H9 (cell line): ENCODE results near the gene CADPS2. TPM values are rescaled to one million over a fixed set of nuclear protein-coding genes. Genes with fewer than 3 reads are reported as not detected.

ENCODE experiments used
- DNase-seq: peaks from one replicate; pipeline ENCODE4 v3.0.0-alpha.2; 2017
- H2AFZ ChIP-seq: one replicate; pipeline ENCODE4 v1.6.1; 2013; ENCODE audit warnings: mild to moderate bottlenecking, low read length, control low read depth, moderate library complexity
- H2AK5ac ChIP-seq: 2 replicates; pipeline ENCODE4 v1.6.1; 2013; ENCODE audit warnings: low read length, control low read depth, mixed read lengths; ENCODE audit not compliant: insufficient read length
- H2BK120ac ChIP-seq: one replicate; pipeline ENCODE4 v1.6.1; 2013; ENCODE audit warnings: low read depth, mild to moderate bottlenecking, low read length, control low read depth, inconsistent platforms; ENCODE audit not compliant: poor library complexity, severe bottlenecking
- H2BK12ac ChIP-seq: 2 replicates; pipeline ENCODE4 v1.6.1; 2013; ENCODE audit warnings: low read length, control low read depth, mixed read lengths, low read depth; ENCODE audit not compliant: insufficient read length
- H2BK15ac ChIP-seq: 2 replicates; pipeline ENCODE4 v1.6.1; 2013; ENCODE audit warnings: low read depth, low read length, control low read depth
- H2BK20ac ChIP-seq: one replicate; pipeline ENCODE4 v1.6.1; 2013; ENCODE audit warnings: low read depth, mild to moderate bottlenecking, low read length, control low read depth, inconsistent platforms; ENCODE audit not compliant: poor library complexity, severe bottlenecking
- H2BK5ac ChIP-seq: 2 replicates; pipeline ENCODE4 v1.6.1; 2013; ENCODE audit warnings: low read length, control low read depth, mixed read lengths; ENCODE audit not compliant: insufficient read length
- H3K14ac ChIP-seq: 2 replicates; pipeline ENCODE4 v1.6.1; 2013; ENCODE audit warnings: low read length, control low read depth; ENCODE audit not compliant: insufficient read depth
- H3K18ac ChIP-seq: 2 replicates; pipeline ENCODE4 v1.6.1; 2013; ENCODE audit warnings: low read depth, mild to moderate bottlenecking, mixed read lengths, low read length, control low read depth; ENCODE audit not compliant: insufficient read length
- H3K23ac ChIP-seq: 2 replicates; pipeline ENCODE4 v1.6.1; 2013; ENCODE audit warnings: low read length, control low read depth, mixed read lengths, low read depth; ENCODE audit not compliant: insufficient read length
- H3K23me2 ChIP-seq: 2 replicates; pipeline ENCODE4 v1.6.1; 2013; ENCODE audit warnings: low read depth, mild to moderate bottlenecking, mixed read lengths, low read length, control low read depth; ENCODE audit not compliant: insufficient read length, poor library complexity, severe bottlenecking
- H3K27ac ChIP-seq: 2 replicates; pipeline ENCODE4 v1.5.1; 2013; ENCODE audit warnings: low read length, control low read depth, mixed read lengths, low read depth; ENCODE audit not compliant: insufficient read length
- H3K27me3 ChIP-seq: 2 replicates; pipeline ENCODE4 v1.6.1; 2013; ENCODE audit warnings: low read length, control low read depth, inconsistent platforms; ENCODE audit not compliant: insufficient read depth
- H3K4ac ChIP-seq: 2 replicates; pipeline ENCODE4 v1.6.1; 2013; ENCODE audit warnings: low read depth, mild to moderate bottlenecking, control low read depth, inconsistent platforms, low read length, moderate library complexity
- H3K4me1 ChIP-seq: 2 replicates; pipeline ENCODE4 v1.6.1; 2013; ENCODE audit warnings: low read length, control low read depth, inconsistent platforms; ENCODE audit not compliant: insufficient read depth
- H3K4me2 ChIP-seq: 2 replicates; pipeline ENCODE4 v1.6.1; 2013; ENCODE audit warnings: low read length, control low read depth, mixed read lengths; ENCODE audit not compliant: insufficient read length, insufficient read depth
- H3K56ac ChIP-seq: 2 replicates; pipeline ENCODE4 v1.6.1; 2013; ENCODE audit warnings: low read depth, mild to moderate bottlenecking, mixed read lengths, low read length, control low read depth; ENCODE audit not compliant: insufficient read length
- H3K79me1 ChIP-seq: 2 replicates; pipeline ENCODE4 v1.6.1; 2013; ENCODE audit warnings: low read depth, mild to moderate bottlenecking, moderate library complexity, low read length, control low read depth, inconsistent platforms; ENCODE audit not compliant: insufficient read depth, poor library complexity, severe bottlenecking
- H3K79me2 ChIP-seq: 2 replicates; pipeline ENCODE4 v1.6.1; 2013; ENCODE audit warnings: low read length, control low read depth, inconsistent platforms; ENCODE audit not compliant: insufficient read depth
- H3K9ac ChIP-seq: 2 replicates; pipeline ENCODE4 v1.6.1; 2013; ENCODE audit warnings: low read length, control low read depth, mixed read lengths; ENCODE audit not compliant: insufficient read length; ENCODE audit errors: extremely low read depth
- H3K9me3 ChIP-seq: one replicate; pipeline ENCODE4 v1.6.1; 2013; ENCODE audit warnings: low read depth, low read length, inconsistent platforms; ENCODE audit not compliant: control insufficient read depth
- H3T11ph ChIP-seq: one replicate; pipeline ENCODE4 v1.6.1; 2013; ENCODE audit warnings: mild to moderate bottlenecking, low read length, control low read depth, inconsistent platforms
- H4K20me1 ChIP-seq: one replicate; pipeline ENCODE4 v1.6.1; 2013; ENCODE audit not compliant: control insufficient read depth, insufficient read length, insufficient read depth
- H4K5ac ChIP-seq: 2 replicates; pipeline ENCODE4 v1.6.1; 2013; ENCODE audit warnings: low read depth, mild to moderate bottlenecking, mixed read lengths, low read length, control low read depth; ENCODE audit not compliant: insufficient read length
- H4K8ac ChIP-seq: replicated peaks from 2 replicates; pipeline ENCODE4 v1.6.1; 2013; ENCODE audit warnings: low read length, control low read depth, mixed read lengths, low read depth; ENCODE audit not compliant: insufficient read length
- H4K91ac ChIP-seq: 2 replicates; pipeline ENCODE4 v1.6.1; 2013; ENCODE audit warnings: low read depth, mild to moderate bottlenecking, moderate library complexity, mixed read lengths, low read length, control low read depth; ENCODE audit not compliant: insufficient read length
- H3K27ac Mint-ChIP-seq, 3 experiments: 2 replicates in 2 of 3; 3 replicates in 1 of 3; pipeline ENCODE4 v1.8.0; 2020 to 2021; ENCODE audit warnings: mixed read lengths in 3 of 3, mild to moderate bottlenecking in 1 of 3, moderate library complexity in 1 of 3
- H3K27me3 Mint-ChIP-seq: 2 replicates; pipeline ENCODE4 v1.8.0; 2021; ENCODE audit warnings: low read depth, mild to moderate bottlenecking, moderate library complexity, mixed read lengths
- H3K36me3 Mint-ChIP-seq, 3 experiments: 2 replicates in 2 of 3; 3 replicates in 1 of 3; pipeline ENCODE4 v1.8.0; 2020 to 2021; ENCODE audit warnings: low read depth in 3 of 3, mixed read lengths in 3 of 3; ENCODE audit not compliant: insufficient read depth in 1 of 3
- H3K4me1 Mint-ChIP-seq, 2 experiments: 2 replicates each; pipeline ENCODE4 v1.8.0; 2020; ENCODE audit warnings: mixed read lengths in 2 of 2
- H3K4me3 Mint-ChIP-seq, 2 experiments: 2 replicates in 1 of 2; 3 replicates in 1 of 2; pipeline ENCODE4 v1.8.0; 2020 to 2021; ENCODE audit warnings: mild to moderate bottlenecking in 2 of 2, mixed read lengths in 2 of 2, moderate library complexity in 1 of 2
- H3K9me3 Mint-ChIP-seq, 2 experiments: 2 replicates in 1 of 2; 3 replicates in 1 of 2; pipeline ENCODE4 v1.8.0; 2020; ENCODE audit warnings: mild to moderate bottlenecking in 2 of 2, mixed read lengths in 2 of 2, moderate library complexity in 1 of 2
- CTCF ChIP-seq: fragments of 200-600 bp; sonication (generic); conservative IDR thresholded peaks from 3 replicates; pipeline ENCODE4 v1.8.0; 2021; ENCODE audit warnings: antibody characterized with exemption, mild to moderate bottlenecking
- WGBS: extraction: QIAGEN DNeasy Blood & Tissue Kit; methylation state at CpG from one replicate; pipeline ENCODE4 v1.1.7; 2013; ENCODE audit warnings: missing lambda C conversion rate, low lambda C conversion rate, mixed read lengths; ENCODE audit not compliant: insufficient read length; ENCODE audit errors: extremely low coverage; 5-methylcytosine and 5-hydroxymethylcytosine counted together
- total RNA-seq: library from RNA; stranded (reverse); gene quantifications from 2 replicates; pipeline ENCODE4 v1.2.1, GENCODE V29; 2021

Gene CADPS2
- total RNA-seq, 1 experiment from 2014 or later: 7.1 TPM

GRCh38 chr7:122602800-122603199, 283.5 kb downstream of the CADPS2 start:
- no peak for TF ChIP-seq CTCF
- Histone ChIP-seq H3K9me3 (peaks cover 9% of the 10 kb centered on the region), H3K79me1 (no peaks in the 10 kb centered on the region), H3K18ac (no peak overlapping the region), H3K14ac (no peak overlapping the region), H2BK20ac (no peak overlapping the region), H3K27ac (no peak overlapping the region), H2BK12ac (no peak overlapping the region), H3K4ac (no peak overlapping the region), H2AFZ (no peak overlapping the region), H3K9ac (no peak overlapping the region), H3K4me1 (no peaks in the 10 kb centered on the region; the same call in 1 of the 2 replicates), H3K79me2 (no peaks in the 10 kb centered on the region), H4K91ac (no peak overlapping the region), H3K56ac (no peak overlapping the region), H2BK15ac (no peak overlapping the region), H3K27me3 (no peaks in the 10 kb centered on the region), H3K23ac (no peak overlapping the region), H4K8ac (no peak overlapping the region), H4K5ac (no peak overlapping the region), H2BK120ac (no peak overlapping the region), H3K23me2 (no peaks in the 10 kb centered on the region), H4K20me1 (no peaks in the 10 kb centered on the region), H3T11ph (no peak overlapping the region), H3K4me2 (no peak overlapping the region), H2AK5ac (no peak overlapping the region), H2BK5ac (no peak overlapping the region)
- no peak overlapping the region for H3K27ac Mint-ChIP-seq
- WGBS: no CpG with 5 or more reads among the region's 2 CpGs
- no peaks in the 10 kb centered on the region for H3K27me3 Mint-ChIP-seq
- H3K9me3 Mint-ChIP-seq: peaks cover 9 to 12% of the 10 kb centered on the region in 2 experiments
- H3K36me3 Mint-ChIP-seq: peaks cover 8 to 14% (median 9%) of the 10 kb centered on the region in 3 experiments; a peak in 3 of 7 replicates
- no peak overlapping the region for H3K4me3 Mint-ChIP-seq
- peaks cover 3 to 9% of the 10 kb centered on the region in 2 experiments; a peak in 3 of 4 replicates for H3K4me1 Mint-ChIP-seq
- DNase-seq: no peak
